ENCODE measurements around the gene FOXF1.

DNA sequence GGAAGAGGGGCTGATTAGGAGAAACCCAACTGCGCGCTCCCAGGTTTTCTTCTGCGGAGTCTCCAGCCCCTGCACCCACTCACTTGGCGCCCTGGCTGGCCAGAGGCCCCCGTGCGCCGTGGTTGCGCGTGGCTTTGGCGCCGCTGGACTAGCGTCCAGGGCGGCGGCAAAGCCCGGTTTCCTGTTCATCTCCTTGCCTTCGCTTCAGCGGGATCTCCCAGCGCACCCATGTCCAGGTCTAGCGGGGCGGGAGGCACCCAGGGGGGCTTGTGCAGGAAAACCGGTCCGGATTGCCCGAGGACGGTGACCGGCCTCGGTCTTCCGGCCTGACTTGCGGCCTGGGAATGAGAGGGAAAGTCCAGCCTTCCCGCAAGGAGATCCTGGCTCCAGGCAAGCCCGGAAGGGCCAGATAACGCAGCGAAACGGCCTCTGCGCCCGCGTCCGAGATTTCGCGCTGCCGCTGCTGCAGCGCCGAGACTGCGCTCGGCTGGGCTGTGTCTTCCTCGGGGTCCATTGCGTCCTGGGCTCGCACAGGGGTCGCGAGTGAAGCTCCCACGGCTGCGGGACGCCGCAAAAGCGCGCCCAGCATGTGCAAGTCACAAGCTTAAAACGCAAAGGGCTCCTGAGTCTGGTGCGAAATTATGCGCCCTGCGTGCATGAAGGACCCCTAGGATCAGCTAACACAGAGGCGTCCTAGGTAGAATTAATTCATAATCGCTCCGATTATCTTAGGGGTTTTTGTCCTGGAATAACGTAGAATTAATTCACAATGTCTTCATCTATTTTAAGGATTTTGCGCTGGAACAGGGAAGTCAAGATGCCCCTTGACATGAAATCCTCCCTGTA, 5.7 kb downstream of the FOXF1 start:
- TF ChIP-seq, protein P1, sequence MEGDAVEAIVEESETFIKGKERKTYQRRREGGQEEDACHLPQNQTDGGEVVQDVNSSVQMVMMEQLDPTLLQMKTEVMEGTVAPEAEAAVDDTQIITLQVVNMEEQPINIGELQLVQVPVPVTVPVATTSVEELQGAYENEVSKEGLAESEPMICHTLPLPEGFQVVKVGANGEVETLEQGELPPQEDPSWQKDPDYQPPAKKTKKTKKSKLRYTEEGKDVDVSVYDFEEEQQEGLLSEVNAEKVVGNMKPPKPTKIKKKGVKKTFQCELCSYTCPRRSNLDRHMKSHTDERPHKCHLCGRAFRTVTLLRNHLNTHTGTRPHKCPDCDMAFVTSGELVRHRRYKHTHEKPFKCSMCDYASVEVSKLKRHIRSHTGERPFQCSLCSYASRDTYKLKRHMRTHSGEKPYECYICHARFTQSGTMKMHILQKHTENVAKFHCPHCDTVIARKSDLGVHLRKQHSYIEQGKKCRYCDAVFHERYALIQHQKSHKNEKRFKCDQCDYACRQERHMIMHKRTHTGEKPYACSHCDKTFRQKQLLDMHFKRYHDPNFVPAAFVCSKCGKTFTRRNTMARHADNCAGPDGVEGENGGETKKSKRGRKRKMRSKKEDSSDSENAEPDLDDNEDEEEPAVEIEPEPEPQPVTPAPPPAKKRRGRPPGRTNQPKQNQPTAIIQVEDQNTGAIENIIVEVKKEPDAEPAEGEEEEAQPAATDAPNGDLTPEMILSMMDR (IDR thresholded peaks at IDR 0.05): no peak
- TF ChIP-seq ZNF263 (CRISPR knock-in tag; IDR thresholded peaks at IDR 0.05; ENCODE audit: low read depth) (no peak), SMAD4 (CRISPR knock-in tag; IDR thresholded peaks at IDR 0.05) (no peak), ZNF138 (CRISPR knock-in tag; conservative IDR thresholded peaks at IDR 0.05) (no peak), FOXK1 (CRISPR knock-in tag; IDR thresholded peaks at IDR 0.05) (no peak), SP1 (CRISPR knock-in tag; conservative IDR thresholded peaks at IDR 0.05) (no peak)
- TF ChIP-seq, protein P2, sequence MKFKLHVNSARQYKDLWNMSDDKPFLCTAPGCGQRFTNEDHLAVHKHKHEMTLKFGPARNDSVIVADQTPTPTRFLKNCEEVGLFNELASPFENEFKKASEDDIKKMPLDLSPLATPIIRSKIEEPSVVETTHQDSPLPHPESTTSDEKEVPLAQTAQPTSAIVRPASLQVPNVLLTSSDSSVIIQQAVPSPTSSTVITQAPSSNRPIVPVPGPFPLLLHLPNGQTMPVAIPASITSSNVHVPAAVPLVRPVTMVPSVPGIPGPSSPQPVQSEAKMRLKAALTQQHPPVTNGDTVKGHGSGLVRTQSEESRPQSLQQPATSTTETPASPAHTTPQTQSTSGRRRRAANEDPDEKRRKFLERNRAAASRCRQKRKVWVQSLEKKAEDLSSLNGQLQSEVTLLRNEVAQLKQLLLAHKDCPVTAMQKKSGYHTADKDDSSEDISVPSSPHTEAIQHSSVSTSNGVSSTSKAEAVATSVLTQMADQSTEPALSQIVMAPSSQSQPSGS (CRISPR knock-in tag; IDR thresholded peaks at IDR 0.05; ENCODE audit: borderline replicate concordance, low read depth): no peak
- TF ChIP-seq, protein P3, sequence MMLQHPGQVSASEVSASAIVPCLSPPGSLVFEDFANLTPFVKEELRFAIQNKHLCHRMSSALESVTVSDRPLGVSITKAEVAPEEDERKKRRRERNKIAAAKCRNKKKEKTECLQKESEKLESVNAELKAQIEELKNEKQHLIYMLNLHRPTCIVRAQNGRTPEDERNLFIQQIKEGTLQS (CRISPR knock-in tag; conservative IDR thresholded peaks at IDR 0.05): no peak
- TF ChIP-seq, protein P4, sequence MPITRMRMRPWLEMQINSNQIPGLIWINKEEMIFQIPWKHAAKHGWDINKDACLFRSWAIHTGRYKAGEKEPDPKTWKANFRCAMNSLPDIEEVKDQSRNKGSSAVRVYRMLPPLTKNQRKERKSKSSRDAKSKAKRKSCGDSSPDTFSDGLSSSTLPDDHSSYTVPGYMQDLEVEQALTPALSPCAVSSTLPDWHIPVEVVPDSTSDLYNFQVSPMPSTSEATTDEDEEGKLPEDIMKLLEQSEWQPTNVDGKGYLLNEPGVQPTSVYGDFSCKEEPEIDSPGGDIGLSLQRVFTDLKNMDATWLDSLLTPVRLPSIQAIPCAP (CRISPR knock-in tag; IDR thresholded peaks at IDR 0.05): no peak
- TF ChIP-seq, protein P5, sequence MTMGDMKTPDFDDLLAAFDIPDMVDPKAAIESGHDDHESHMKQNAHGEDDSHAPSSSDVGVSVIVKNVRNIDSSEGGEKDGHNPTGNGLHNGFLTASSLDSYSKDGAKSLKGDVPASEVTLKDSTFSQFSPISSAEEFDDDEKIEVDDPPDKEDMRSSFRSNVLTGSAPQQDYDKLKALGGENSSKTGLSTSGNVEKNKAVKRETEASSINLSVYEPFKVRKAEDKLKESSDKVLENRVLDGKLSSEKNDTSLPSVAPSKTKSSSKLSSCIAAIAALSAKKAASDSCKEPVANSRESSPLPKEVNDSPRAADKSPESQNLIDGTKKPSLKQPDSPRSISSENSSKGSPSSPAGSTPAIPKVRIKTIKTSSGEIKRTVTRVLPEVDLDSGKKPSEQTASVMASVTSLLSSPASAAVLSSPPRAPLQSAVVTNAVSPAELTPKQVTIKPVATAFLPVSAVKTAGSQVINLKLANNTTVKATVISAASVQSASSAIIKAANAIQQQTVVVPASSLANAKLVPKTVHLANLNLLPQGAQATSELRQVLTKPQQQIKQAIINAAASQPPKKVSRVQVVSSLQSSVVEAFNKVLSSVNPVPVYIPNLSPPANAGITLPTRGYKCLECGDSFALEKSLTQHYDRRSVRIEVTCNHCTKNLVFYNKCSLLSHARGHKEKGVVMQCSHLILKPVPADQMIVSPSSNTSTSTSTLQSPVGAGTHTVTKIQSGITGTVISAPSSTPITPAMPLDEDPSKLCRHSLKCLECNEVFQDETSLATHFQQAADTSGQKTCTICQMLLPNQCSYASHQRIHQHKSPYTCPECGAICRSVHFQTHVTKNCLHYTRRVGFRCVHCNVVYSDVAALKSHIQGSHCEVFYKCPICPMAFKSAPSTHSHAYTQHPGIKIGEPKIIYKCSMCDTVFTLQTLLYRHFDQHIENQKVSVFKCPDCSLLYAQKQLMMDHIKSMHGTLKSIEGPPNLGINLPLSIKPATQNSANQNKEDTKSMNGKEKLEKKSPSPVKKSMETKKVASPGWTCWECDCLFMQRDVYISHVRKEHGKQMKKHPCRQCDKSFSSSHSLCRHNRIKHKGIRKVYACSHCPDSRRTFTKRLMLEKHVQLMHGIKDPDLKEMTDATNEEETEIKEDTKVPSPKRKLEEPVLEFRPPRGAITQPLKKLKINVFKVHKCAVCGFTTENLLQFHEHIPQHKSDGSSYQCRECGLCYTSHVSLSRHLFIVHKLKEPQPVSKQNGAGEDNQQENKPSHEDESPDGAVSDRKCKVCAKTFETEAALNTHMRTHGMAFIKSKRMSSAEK (CRISPR knock-in tag; IDR thresholded peaks at IDR 0.05; ENCODE audit: borderline replicate concordance): no peak
- TF ChIP-seq, protein P6, sequence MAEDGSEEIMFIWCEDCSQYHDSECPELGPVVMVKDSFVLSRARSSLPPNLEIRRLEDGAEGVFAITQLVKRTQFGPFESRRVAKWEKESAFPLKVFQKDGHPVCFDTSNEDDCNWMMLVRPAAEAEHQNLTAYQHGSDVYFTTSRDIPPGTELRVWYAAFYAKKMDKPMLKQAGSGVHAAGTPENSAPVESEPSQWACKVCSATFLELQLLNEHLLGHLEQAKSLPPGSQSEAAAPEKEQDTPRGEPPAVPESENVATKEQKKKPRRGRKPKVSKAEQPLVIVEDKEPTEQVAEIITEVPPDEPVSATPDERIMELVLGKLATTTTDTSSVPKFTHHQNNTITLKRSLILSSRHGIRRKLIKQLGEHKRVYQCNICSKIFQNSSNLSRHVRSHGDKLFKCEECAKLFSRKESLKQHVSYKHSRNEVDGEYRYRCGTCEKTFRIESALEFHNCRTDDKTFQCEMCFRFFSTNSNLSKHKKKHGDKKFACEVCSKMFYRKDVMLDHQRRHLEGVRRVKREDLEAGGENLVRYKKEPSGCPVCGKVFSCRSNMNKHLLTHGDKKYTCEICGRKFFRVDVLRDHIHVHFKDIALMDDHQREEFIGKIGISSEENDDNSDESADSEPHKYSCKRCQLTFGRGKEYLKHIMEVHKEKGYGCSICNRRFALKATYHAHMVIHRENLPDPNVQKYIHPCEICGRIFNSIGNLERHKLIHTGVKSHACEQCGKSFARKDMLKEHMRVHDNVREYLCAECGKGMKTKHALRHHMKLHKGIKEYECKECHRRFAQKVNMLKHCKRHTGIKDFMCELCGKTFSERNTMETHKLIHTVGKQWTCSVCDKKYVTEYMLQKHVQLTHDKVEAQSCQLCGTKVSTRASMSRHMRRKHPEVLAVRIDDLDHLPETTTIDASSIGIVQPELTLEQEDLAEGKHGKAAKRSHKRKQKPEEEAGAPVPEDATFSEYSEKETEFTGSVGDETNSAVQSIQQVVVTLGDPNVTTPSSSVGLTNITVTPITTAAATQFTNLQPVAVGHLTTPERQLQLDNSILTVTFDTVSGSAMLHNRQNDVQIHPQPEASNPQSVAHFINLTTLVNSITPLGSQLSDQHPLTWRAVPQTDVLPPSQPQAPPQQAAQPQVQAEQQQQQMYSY (CRISPR knock-in tag; IDR thresholded peaks at IDR 0.05): no peak; the same call in 1 of the 2 replicates

Measured in WTC11 (cell line).